DND-41 (cell line): Measurements from ENCODE around the gene KRT86.

Source experiments
- ATAC-seq: fragments of 200-7000 bp; cut with Tn5 transposase; 3 replicates; pipeline ENCODE4 v1.9.1; 2021; ENCODE audit warnings: low read depth; ENCODE audit not compliant: insufficient read depth
- DNase-seq: peaks from one replicate; pipeline ENCODE4 v3.0.0-alpha.2; 2020
- H2AFZ ChIP-seq: 2 replicates; pipeline ENCODE4 v1.6.0; 2012; ENCODE audit warnings: low read depth, low read length
- H3K27ac ChIP-seq: 2 replicates; pipeline ENCODE4 v1.5.1; 2012; ENCODE audit warnings: low read length, inconsistent platforms
- H3K27me3 ChIP-seq: fragments of 200-600 bp; sonication (generic); 2 replicates; pipeline ENCODE4 v1.6.0; 2012; ENCODE audit warnings: low read length, mild to moderate bottlenecking, inconsistent platforms; ENCODE audit not compliant: insufficient read depth, poor library complexity
- H3K36me3 ChIP-seq: 2 replicates; pipeline ENCODE4 v1.5.1; 2012; ENCODE audit warnings: low read length, inconsistent platforms; ENCODE audit not compliant: insufficient read depth
- H3K4me1 ChIP-seq: 2 replicates; pipeline ENCODE4 v1.5.1; 2012; ENCODE audit warnings: mild to moderate bottlenecking, low read length; ENCODE audit not compliant: insufficient read depth
- H3K4me2 ChIP-seq: 2 replicates; pipeline ENCODE4 v1.6.0; 2012; ENCODE audit warnings: mild to moderate bottlenecking, moderate library complexity, low read length, inconsistent platforms; ENCODE audit not compliant: insufficient read depth
- H3K4me3 ChIP-seq, 2 experiments: fragments of 200-600 bp in 1 of 2; shearing (Covaris generic) in 1 of 2; 2 replicates each; pipeline ENCODE4 v1.5.1; 2012 to 2016; ENCODE audit warnings: inconsistent platforms in 2 of 2, low read length in 2 of 2, mild to moderate bottlenecking in 2 of 2, low read depth in 1 of 2, moderate library complexity in 1 of 2
- H3K79me2 ChIP-seq: 2 replicates; pipeline ENCODE4 v1.6.0; 2012; ENCODE audit warnings: low read length, inconsistent platforms; ENCODE audit not compliant: insufficient read depth
- H3K9ac ChIP-seq: 2 replicates; pipeline ENCODE4 v1.6.0; 2012; ENCODE audit warnings: low read depth, mild to moderate bottlenecking, inconsistent platforms, low read length, moderate library complexity
- H3K9me3 ChIP-seq: 2 replicates; pipeline ENCODE4 v1.5.1; 2012; ENCODE audit warnings: low read length, moderate library complexity, mild to moderate bottlenecking, inconsistent platforms; ENCODE audit not compliant: insufficient read depth, severe bottlenecking
- H4K20me1 ChIP-seq: 2 replicates; pipeline ENCODE4 v1.6.0; 2012; ENCODE audit warnings: low read length; ENCODE audit not compliant: insufficient read depth
- CTCF ChIP-seq: IDR thresholded peaks from 2 replicates; pipeline ENCODE4 v1.5.1; 2012; ENCODE audit warnings: borderline replicate concordance, low read length, moderate library complexity, mild to moderate bottlenecking; ENCODE audit not compliant: poor library complexity, severe bottlenecking; ENCODE audit errors: extremely low read depth
- EZH2 ChIP-seq: IDR thresholded peaks from 3 replicates; pipeline ENCODE4 v1.6.1; 2012; ENCODE audit warnings: borderline replicate concordance, low read depth, mild to moderate bottlenecking, moderate library complexity, low read length, inconsistent platforms; ENCODE audit not compliant: severe bottlenecking

KRT86 gene

GRCh38 chr12:52352951-52353350, 78.5 kb downstream of the KRT86 start:
- Histone ChIP-seq H3K27me3 (peaks cover 15% of the 10 kb centered on the region), H3K9me3 (no peaks in the 10 kb centered on the region), H3K27ac (no peak overlapping the region), H4K20me1 (peaks cover 3% of the 10 kb centered on the region; the same call in 1 of the 2 replicates), H3K9ac (no peak overlapping the region), H3K4me1 (peaks cover 7% of the 10 kb centered on the region; the same call in 1 of the 2 replicates), H3K79me2 (no peaks in the 10 kb centered on the region), H3K4me2 (no peak overlapping the region), H3K4me3 (no peak overlapping the region), H3K36me3 (no peaks in the 10 kb centered on the region), H2AFZ (no peak overlapping the region)
- ATAC-seq, result no peak
- no peak for TF ChIP-seq EZH2
- TF ChIP-seq CTCF, result no peak
- DNase-seq, result no peak

GRCh38 chr12:52353766-52354165, 79.3 kb downstream of the KRT86 start:
- H3K27me3 ChIP-seq, result peaks cover 10% of the 10 kb centered on the region
- no peaks in the 10 kb centered on the region for H3K36me3 ChIP-seq
- peaks cover 14% of the 10 kb centered on the region; the same call in 1 of the 2 replicates for H3K4me1 ChIP-seq
- peaks cover 3% of the 10 kb centered on the region; the same call in 1 of the 2 replicates for H4K20me1 ChIP-seq
- H3K79me2 ChIP-seq, result no peaks in the 10 kb centered on the region
- no peak overlapping the region for H3K4me3 ChIP-seq
- no peak overlapping the region for H2AFZ ChIP-seq
- DNase-seq (no peak), ATAC-seq (no peak)
- no peak overlapping the region for H3K27ac ChIP-seq
- no peak overlapping the region for H3K4me2 ChIP-seq
- TF ChIP-seq CTCF, result no peak
- no peak for TF ChIP-seq EZH2
- no peaks in the 10 kb centered on the region for H3K9me3 ChIP-seq
- no peak overlapping the region for H3K9ac ChIP-seq

DNA sequence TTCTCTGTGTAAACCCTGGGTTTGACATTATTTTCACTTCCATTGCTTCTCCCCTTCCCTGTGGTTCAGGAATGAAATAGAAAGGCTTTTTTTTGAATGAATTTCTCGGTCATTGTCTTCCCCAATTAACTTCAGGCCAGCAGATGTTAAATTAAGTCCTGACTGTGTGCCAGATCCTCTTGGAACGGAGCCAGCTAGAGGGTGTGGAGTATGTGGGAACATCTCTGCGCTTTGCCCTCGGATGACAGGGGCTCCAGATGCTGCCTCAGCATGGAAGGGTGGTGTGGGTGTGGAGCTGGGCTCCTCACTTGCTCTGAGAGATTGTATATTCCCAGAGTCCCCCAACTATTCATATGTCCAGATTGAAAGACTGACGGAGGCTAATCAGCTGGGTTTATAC, 79.8 kb downstream of the KRT86 start:
- Histone ChIP-seq H3K9me3 (no peaks in the 10 kb centered on the region), H3K4me1 (peaks cover 17% of the 10 kb centered on the region; the same call in 1 of the 2 replicates)

More for the DNA sequence above, 79.8 kb downstream of the KRT86 start:
- peaks cover 3% of the 10 kb centered on the region; the same call in 1 of the 2 replicates for H4K20me1 ChIP-seq
- H3K9ac ChIP-seq, result no peak overlapping the region
- ATAC-seq (no peak), DNase-seq (no peak)
- TF ChIP-seq EZH2 (no peak), CTCF (no peak)
- H3K4me2 ChIP-seq, result no peak overlapping the region
- H3K27ac ChIP-seq, result no peak overlapping the region
- H3K4me3 ChIP-seq, result no peak overlapping the region
- no peaks in the 10 kb centered on the region for H3K36me3 ChIP-seq
- H2AFZ ChIP-seq, result no peak overlapping the region
- H3K27me3 ChIP-seq, result peaks cover 10% of the 10 kb centered on the region
- no peaks in the 10 kb centered on the region for H3K79me2 ChIP-seq
